ENCODE data around the gene OLFM1.

The OLFM1 gene

GRCh38 chr9:135156525-135157510, 69.3 kb downstream of the OLFM1 start:
- no peak overlapping the region for H3K18ac ChIP-seq (ENCODE audit: low read depth in 1 of 2, low read length in 2 of 2)
- H4K91ac ChIP-seq (ENCODE audit: low read length), result no peak overlapping the region
- WGBS, result 32% methylated on average over 20 of the region's 20 CpGs
- H3K4ac ChIP-seq (ENCODE audit: low read depth in 1 of 2, low read length in 2 of 2), result no peak overlapping the region
- no peak overlapping the region for H2BK120ac ChIP-seq (ENCODE audit: low read depth, low read length)
- H2BK5ac ChIP-seq (ENCODE audit: low read depth, low read length, poor library complexity, severe bottlenecking), result no peak overlapping the region
- H4K8ac ChIP-seq (ENCODE audit: low read length), result no peak overlapping the region
- no peaks in the 10 kb centered on the region for H3K36me3 ChIP-seq (ENCODE audit: control insufficient read depth in 1 of 2, insufficient read depth in 2 of 2, low read depth in 1 of 2, low read length in 2 of 2)
- no peak overlapping the region for H3K4me2 ChIP-seq (ENCODE audit: low read length, poor library complexity, severe bottlenecking)
- DNase-seq, result peak; percentile 0
- H3K79me1 ChIP-seq (replicated peaks; ENCODE audit: low read length, poor library complexity, severe bottlenecking), result no peaks in the 10 kb centered on the region
- H3K27ac ChIP-seq (ENCODE audit: low read length, poor library complexity, severe bottlenecking), result no peak overlapping the region
- no peak overlapping the region for H2BK15ac ChIP-seq (ENCODE audit: low read depth, poor library complexity, severe bottlenecking)
- no peak overlapping the region for H3K14ac ChIP-seq (ENCODE audit: low read length in 2 of 2)
- H3K9ac ChIP-seq (ENCODE audit: low read length), result no peak overlapping the region
- H3K4me3 ChIP-seq (ENCODE audit: insufficient read depth in 1 of 2, low read depth in 1 of 2, low read length in 2 of 2), result no peak overlapping the region
- no peak overlapping the region for H2AK5ac ChIP-seq (ENCODE audit: low read length, severe bottlenecking)
- no peak overlapping the region for H2AFZ ChIP-seq (ENCODE audit: low read depth, low read length)
- H3K23ac ChIP-seq (ENCODE audit: low read length in 2 of 2), result no peak overlapping the region
- H2BK12ac ChIP-seq (ENCODE audit: low read length in 2 of 2), result no peak overlapping the region
- no peaks in the 10 kb centered on the region for H3K9me3 ChIP-seq (ENCODE audit: control insufficient read depth, low read length)
- H3K4me1 ChIP-seq (ENCODE audit: control insufficient read depth, insufficient read depth, low read depth, low read length), result no peaks in the 10 kb centered on the region
- H3K27me3 ChIP-seq (ENCODE audit: control insufficient read depth in 1 of 2, insufficient read depth in 1 of 2, low read length in 2 of 2), result peaks cover 0 to 27% of the 10 kb centered on the region in 2 experiments

- no peak overlapping the region for H2BK15ac ChIP-seq (ENCODE audit: low read depth, poor library complexity, severe bottlenecking)
- no peak overlapping the region for H3K14ac ChIP-seq (ENCODE audit: low read length in 2 of 2)
- H3K4me3 ChIP-seq (ENCODE audit: insufficient read depth in 1 of 2, low read depth in 1 of 2, low read length in 2 of 2), result no peak overlapping the region
- no peak overlapping the region for H2BK120ac ChIP-seq (ENCODE audit: low read depth, low read length)
- no peak overlapping the region for H2BK5ac ChIP-seq (ENCODE audit: low read depth, low read length, poor library complexity, severe bottlenecking)
- H3K4me2 ChIP-seq (ENCODE audit: low read length, poor library complexity, severe bottlenecking), result no peak overlapping the region
- H3K4me1 ChIP-seq (ENCODE audit: control insufficient read depth, insufficient read depth, low read depth, low read length), result no peaks in the 10 kb centered on the region
- H3K9ac ChIP-seq (ENCODE audit: low read length), result no peak overlapping the region
- no peak overlapping the region for H4K91ac ChIP-seq (ENCODE audit: low read length)
- no peak overlapping the region for H3K18ac ChIP-seq (ENCODE audit: low read depth in 1 of 2, low read length in 2 of 2)
- no peak overlapping the region for H2AFZ ChIP-seq (ENCODE audit: low read depth, low read length)
- H3K23ac ChIP-seq (ENCODE audit: low read length in 2 of 2), result no peak overlapping the region
- no peak overlapping the region for H4K8ac ChIP-seq (ENCODE audit: low read length)
- 70% methylated on average over 9 of the region's 9 CpGs for WGBS
- DNase-seq, result no peak
- no peak overlapping the region for H3K27ac ChIP-seq (ENCODE audit: low read length, poor library complexity, severe bottlenecking)
- H3K36me3 ChIP-seq (ENCODE audit: control insufficient read depth in 1 of 2, insufficient read depth in 2 of 2, low read depth in 1 of 2, low read length in 2 of 2), result no peaks in the 10 kb centered on the region
- H3K9me3 ChIP-seq (ENCODE audit: control insufficient read depth, low read length), result no peaks in the 10 kb centered on the region
- H2BK12ac ChIP-seq (ENCODE audit: low read length in 2 of 2), result no peak overlapping the region
- H3K27me3 ChIP-seq (ENCODE audit: control insufficient read depth in 1 of 2, insufficient read depth in 1 of 2, low read length in 2 of 2), result peaks cover 0 to 23% of the 10 kb centered on the region in 2 experiments
- H3K79me1 ChIP-seq (replicated peaks; ENCODE audit: low read length, poor library complexity, severe bottlenecking), result no peaks in the 10 kb centered on the region
- H3K4ac ChIP-seq (ENCODE audit: low read depth in 1 of 2, low read length in 2 of 2), result no peak overlapping the region
- H2AK5ac ChIP-seq (ENCODE audit: low read length, severe bottlenecking), result no peak overlapping the region
These were observed 70.5 kb downstream of the OLFM1 start for GRCh38 chr9:135157856-135158563.

GRCh38 chr9:135158564-135158937, 71.1 kb downstream of the OLFM1 start:
- Histone ChIP-seq H3K18ac (ENCODE audit: low read depth in 1 of 2, low read length in 2 of 2) (no peak overlapping the region), H2BK5ac (ENCODE audit: low read depth, low read length, poor library complexity, severe bottlenecking) (no peak overlapping the region), H3K14ac (ENCODE audit: low read length in 2 of 2) (no peak overlapping the region), H3K23ac (ENCODE audit: low read length in 2 of 2) (no peak overlapping the region), H3K36me3 (ENCODE audit: control insufficient read depth in 1 of 2, insufficient read depth in 2 of 2, low read depth in 1 of 2, low read length in 2 of 2) (no peaks in the 10 kb centered on the region), H3K4me3 (ENCODE audit: insufficient read depth in 1 of 2, low read depth in 1 of 2, low read length in 2 of 2) (no peak overlapping the region), H3K4me1 (ENCODE audit: control insufficient read depth, insufficient read depth, low read depth, low read length) (no peaks in the 10 kb centered on the region), H2AFZ (ENCODE audit: low read depth, low read length) (no peak overlapping the region), H3K27me3 (ENCODE audit: control insufficient read depth in 1 of 2, insufficient read depth in 1 of 2, low read length in 2 of 2) (peaks cover 0 to 24% of the 10 kb centered on the region in 2 experiments), H3K27ac (ENCODE audit: low read length, poor library complexity, severe bottlenecking) (no peak overlapping the region), H2BK120ac (ENCODE audit: low read depth, low read length) (no peak overlapping the region), H2AK5ac (ENCODE audit: low read length, severe bottlenecking) (no peak overlapping the region), H2BK15ac (ENCODE audit: low read depth, poor library complexity, severe bottlenecking) (no peak overlapping the region), H3K4ac (ENCODE audit: low read depth in 1 of 2, low read length in 2 of 2) (no peak overlapping the region), H3K9me3 (ENCODE audit: control insufficient read depth, low read length) (no peaks in the 10 kb centered on the region), H4K91ac (ENCODE audit: low read length) (no peak overlapping the region), H3K4me2 (ENCODE audit: low read length, poor library complexity, severe bottlenecking) (no peak overlapping the region), H3K79me1 (replicated peaks; ENCODE audit: low read length, poor library complexity, severe bottlenecking) (no peaks in the 10 kb centered on the region), H3K9ac (ENCODE audit: low read length) (no peak overlapping the region), H4K8ac (ENCODE audit: low read length) (no peak overlapping the region), H2BK12ac (ENCODE audit: low read length in 2 of 2) (no peak overlapping the region)
- DNase-seq, result no peak
- WGBS, result 68% methylated on average over 6 of the region's 6 CpGs

- no peak overlapping the region for H2BK120ac ChIP-seq (ENCODE audit: low read depth, low read length)
- 82% methylated on average over 11 of the region's 11 CpGs for WGBS
- no peak overlapping the region for H4K8ac ChIP-seq (ENCODE audit: low read length)
- H2AK5ac ChIP-seq (ENCODE audit: low read length, severe bottlenecking), result no peak overlapping the region
- H2AFZ ChIP-seq (ENCODE audit: low read depth, low read length), result no peak overlapping the region
- H3K79me1 ChIP-seq (replicated peaks; ENCODE audit: low read length, poor library complexity, severe bottlenecking), result no peaks in the 10 kb centered on the region
- H2BK5ac ChIP-seq (ENCODE audit: low read depth, low read length, poor library complexity, severe bottlenecking), result no peak overlapping the region
- no peak overlapping the region for H3K23ac ChIP-seq (ENCODE audit: low read length in 2 of 2)
- no peaks in the 10 kb centered on the region for H3K9me3 ChIP-seq (ENCODE audit: control insufficient read depth, low read length)
- H4K91ac ChIP-seq (ENCODE audit: low read length), result no peak overlapping the region
- H3K27ac ChIP-seq (ENCODE audit: low read length, poor library complexity, severe bottlenecking), result no peak overlapping the region
- H2BK15ac ChIP-seq (ENCODE audit: low read depth, poor library complexity, severe bottlenecking), result no peak overlapping the region
- H3K4me2 ChIP-seq (ENCODE audit: low read length, poor library complexity, severe bottlenecking), result no peak overlapping the region
- no peak overlapping the region for H3K14ac ChIP-seq (ENCODE audit: low read length in 2 of 2)
- H3K36me3 ChIP-seq (ENCODE audit: control insufficient read depth in 1 of 2, insufficient read depth in 2 of 2, low read depth in 1 of 2, low read length in 2 of 2), result no peaks in the 10 kb centered on the region
- no peak overlapping the region for H3K4ac ChIP-seq (ENCODE audit: low read depth in 1 of 2, low read length in 2 of 2)
- no peaks in the 10 kb centered on the region for H3K4me1 ChIP-seq (ENCODE audit: control insufficient read depth, insufficient read depth, low read depth, low read length)
- no peak overlapping the region for H2BK12ac ChIP-seq (ENCODE audit: low read length in 2 of 2)
- peaks cover 0 to 35% of the 10 kb centered on the region in 2 experiments for H3K27me3 ChIP-seq (ENCODE audit: control insufficient read depth in 1 of 2, insufficient read depth in 1 of 2, low read length in 2 of 2)
- H3K18ac ChIP-seq (ENCODE audit: low read depth in 1 of 2, low read length in 2 of 2), result no peak overlapping the region
- no peak overlapping the region for H3K9ac ChIP-seq (ENCODE audit: low read length)
- no peak for DNase-seq
- no peak overlapping the region for H3K4me3 ChIP-seq (ENCODE audit: insufficient read depth in 1 of 2, low read depth in 1 of 2, low read length in 2 of 2)
These were observed 72.3 kb downstream of the OLFM1 start for GRCh38 chr9:135159801-135160200.

All from mesenchymal stem cell (in vitro differentiated cells and primary cell).